ENCODE measurements around the gene CRYBG1.
A peak's percentile ranks its signal among the peaks of the same experiment; 100 is the strongest.
"Not testable (repeated sequence)": the region's sequence is repeated elsewhere in the genome, so short reads cannot be mapped to it uniquely, and the experiment has no call there.

The CRYBG1 gene

DNA sequence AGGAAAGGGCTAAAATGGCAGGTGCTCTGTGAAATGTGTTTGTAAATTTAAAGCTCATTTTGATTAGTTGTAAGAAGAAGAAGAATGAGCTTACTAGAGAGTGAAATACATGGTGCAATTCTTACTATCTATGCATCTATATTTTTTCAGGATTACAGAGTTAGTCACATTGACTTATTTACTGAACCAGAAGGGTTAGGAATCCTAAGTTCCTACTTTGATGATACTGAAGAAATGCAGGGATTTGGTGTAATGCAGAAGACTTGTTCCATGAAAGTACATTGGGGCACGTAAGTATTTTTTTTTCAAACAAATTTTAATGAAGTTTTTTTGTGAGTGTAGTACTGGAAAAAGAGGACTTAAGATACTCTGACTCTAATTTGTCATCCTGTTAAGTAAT is 169.5 kb downstream of the CRYBG1 start:
- no peak for DNase-seq

DNA sequence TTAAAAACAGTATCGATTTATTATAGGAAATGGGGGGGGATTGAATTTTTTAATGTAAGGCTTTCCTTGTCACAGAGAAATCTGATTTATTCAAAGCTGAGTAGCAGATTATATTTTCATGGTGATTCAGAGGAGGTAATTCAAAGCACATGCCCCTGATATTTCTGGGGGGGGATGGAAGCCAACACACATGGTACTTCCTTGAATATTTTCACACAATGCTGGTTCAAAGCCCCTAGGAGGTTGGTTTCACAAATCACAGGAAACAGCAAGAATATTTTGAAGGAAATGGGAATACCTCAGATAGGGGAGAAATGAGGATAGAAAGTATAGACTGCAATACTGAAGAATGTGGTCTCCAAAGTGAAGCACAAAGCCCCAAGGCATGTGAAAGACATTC is 170.0 kb downstream of the CRYBG1 start:
- no peak for DNase-seq

DNA sequence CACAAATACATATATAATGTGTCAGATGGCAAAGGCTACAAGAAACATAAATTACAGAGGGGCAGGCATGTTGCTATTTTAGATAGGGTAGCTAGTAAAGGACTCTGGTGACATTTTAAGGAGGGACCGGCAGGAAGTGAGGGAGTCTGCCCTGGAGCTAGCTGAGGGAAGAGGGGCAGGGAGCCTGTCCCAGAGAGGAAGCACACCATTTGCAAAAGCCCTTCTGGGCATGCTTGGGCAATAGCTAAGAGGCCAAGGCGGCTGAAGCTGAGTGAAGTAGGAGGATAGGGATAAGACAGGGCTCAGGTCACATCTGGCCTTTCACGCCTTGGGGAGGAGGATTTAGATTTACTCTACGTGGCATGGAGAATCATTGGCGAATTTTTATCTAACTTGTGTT is 172.5 kb downstream of the CRYBG1 start:
- DNase-seq, result no peak

DNA sequence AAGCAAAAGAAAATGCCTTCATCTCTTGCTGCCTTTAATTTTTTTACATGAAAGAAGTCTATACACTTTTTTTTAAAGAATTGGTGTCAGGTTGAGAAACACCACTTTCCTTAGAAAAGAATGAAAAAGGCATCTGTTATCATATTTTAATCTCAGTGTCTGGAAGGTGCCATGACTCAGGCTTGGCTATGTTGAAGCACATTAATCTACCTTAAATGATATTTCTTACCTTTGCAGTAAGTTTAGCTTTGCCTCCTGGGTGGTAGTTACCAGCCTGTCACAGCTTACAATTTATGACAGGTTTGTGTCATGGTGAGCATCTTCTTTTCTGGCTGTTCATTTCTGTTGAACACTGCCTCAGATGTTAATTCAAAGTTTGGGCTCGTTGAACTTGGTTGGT is 173.5 kb downstream of the CRYBG1 start:
- DNase-seq, result no peak

DNA sequence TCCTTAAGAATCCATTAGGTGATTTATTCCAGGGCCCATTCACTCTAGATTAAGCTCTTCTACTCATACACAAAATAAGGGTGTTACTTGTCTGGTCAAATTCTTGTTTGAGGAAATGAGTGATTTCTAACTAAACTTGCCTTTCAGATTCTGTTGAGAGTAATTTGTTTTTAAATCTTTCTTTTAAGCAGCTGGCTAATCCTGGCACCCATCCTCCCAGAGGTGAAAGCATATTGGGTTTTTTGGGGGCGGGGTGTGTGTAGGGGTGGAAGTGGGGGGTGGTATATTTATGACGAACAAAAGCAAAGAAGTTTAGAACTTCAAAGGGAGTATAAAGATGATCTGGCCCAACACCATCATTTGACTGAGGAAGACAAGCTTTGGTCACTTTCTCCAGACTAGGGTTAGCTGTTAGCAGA is 174.1 kb downstream of the CRYBG1 start:
- DNase-seq, result no peak

DNA sequence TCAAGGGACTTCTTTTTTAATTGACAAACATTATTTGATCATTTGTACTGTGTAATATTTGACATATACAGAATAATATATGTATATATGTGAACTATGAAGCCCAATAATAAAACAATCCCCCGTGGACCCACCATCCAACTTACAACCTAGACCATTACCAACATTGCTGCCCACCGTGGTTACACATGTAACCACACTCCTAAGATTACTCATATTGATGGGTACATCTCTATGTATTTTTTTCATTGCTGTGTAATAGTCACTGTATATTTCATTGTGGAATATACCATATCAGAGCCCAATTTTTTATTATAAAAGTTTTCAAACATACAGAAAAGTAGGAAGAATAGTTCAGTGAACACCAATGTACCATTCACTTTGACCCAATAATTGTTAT is 174.5 kb downstream of the CRYBG1 start:
- no peak for DNase-seq

DNA sequence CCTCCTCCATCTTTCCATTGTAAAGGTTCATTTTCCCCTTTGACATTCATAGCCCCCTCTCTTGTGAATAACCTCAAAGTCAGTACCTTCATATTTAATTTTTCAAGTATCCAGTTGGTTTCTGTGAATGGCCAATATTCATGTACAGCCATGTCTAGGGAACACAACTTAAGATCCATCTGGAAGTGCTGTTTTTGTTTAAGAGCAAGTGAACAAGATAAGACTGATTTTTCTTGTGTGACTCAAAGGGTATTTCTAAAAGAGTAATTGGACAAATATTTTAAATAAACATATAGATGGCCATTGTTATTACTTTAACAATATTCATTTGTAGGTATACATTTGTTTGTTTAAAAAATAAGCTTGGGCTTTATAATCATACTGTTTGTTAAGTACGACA is 175.8 kb downstream of the CRYBG1 start:
- no peak for DNase-seq

DNA sequence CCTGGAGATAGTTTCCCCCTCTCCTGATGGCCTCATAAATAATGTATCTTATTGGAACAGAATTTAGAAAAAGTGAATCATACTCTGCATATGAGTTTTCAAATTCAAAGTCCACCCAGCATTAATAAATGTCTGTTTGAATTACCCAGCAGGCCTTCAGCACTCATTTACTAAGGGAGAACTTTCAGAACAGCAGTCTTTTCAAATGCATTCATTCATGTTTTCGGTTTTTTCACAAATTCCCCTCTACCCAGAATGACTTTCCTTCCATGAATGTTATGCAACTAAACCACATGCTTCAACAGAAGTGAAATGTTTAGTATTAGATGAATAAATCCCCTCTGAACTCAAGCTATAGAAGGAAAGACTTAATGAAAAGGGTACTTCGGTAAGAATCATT is 176.3 kb downstream of the CRYBG1 start:
- no peak for DNase-seq

DNA sequence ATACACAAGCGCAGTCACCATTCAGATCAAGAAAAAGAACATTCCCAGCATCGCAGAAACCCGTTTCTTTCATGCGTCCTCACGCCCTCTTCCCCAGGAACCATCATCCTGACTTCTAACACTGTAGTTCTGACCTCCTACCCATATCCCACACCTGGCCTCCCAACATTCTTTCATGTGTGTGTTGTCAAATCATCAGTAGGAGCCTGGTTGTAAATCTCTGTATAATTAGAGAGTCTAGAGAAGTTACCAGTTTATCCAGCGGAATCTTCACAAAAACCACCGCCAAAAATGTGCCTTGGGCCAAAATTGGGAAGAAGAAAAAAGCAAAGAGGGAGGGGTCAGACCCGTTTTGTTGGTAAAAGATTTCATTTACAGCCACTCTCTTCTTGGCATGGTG is 177.1 kb downstream of the CRYBG1 start:
- DNase-seq, result no peak

DNA sequence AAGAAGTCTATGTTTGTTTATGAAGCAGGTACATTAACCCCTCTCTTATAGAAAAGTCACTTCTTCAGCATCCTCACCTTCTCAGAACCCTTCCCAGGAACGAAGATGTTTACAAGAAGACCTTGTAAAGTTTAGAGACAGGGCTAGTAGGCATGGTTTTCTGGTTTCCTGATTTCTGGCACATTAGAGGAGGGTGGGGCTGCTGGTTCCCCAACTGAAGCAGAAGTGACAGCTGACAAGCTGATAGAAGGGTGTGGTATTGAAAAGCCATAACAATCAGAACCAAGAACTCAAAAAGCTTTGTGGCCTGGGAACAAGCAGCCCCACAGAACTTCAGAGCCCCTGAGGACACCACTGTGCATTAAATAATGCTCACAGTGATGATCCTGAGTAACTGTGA is 177.6 kb downstream of the CRYBG1 start:
- DNase-seq, result no peak

DNA sequence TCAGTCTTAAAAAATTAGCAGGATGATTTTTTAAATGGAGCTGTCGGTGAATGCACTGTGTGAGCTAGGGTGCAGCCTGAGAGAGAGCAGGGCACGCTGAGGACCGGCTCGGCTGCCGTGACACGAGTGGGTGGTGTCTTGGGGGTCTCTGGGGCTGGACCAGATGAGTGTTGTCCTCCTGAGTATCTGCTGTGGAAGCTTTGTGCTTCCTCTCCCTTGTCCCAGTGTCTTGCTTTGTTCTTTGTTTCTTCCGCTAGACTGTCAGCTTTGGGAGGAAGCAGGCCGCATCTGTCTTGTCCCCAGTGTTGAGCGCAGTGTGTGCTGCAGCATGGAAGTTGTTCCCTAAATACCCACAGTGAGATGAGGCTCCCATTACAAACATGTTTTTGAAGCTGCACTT is 179.4 kb downstream of the CRYBG1 start:
- no peak for DNase-seq

DNA sequence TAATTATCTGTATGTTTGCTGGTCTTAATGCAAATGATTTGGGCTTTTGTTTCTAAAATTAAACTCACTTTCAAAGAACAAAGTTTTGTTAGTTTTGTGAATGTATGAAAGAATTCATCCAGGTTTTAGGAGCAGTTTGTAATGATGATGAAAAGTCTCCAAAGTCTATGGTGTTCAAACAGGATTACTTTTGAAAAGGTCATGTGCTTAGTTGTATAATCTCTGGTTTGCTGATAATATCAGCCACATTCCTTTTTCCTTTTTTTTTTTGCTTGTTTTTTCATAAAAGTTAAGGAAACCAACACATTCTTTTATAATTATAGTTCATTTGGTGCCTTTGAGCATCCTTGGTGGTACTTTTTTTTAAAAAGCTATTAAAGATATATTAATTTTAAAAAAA is 179.9 kb downstream of the CRYBG1 start:
- no peak for DNase-seq

DNA sequence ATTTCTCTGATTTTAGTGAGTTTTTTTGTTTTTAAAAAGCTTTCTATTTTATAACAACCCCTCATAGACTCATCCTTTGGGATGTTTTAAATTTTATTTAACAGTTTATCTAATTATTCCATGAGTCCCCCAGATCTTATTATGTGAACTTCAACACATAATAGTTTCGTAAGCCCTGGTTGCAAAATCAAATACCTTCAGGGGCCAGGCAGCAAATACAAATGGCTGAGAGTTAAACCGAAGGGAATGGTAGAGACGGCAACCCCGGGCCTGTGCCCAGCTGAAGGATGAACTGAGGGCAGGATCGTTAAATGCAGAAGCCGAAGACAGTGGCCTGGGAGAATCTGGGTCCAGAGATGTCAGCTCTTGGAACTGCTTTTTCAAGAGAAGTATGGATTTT is 180.4 kb downstream of the CRYBG1 start:
- no peak for DNase-seq

DNA sequence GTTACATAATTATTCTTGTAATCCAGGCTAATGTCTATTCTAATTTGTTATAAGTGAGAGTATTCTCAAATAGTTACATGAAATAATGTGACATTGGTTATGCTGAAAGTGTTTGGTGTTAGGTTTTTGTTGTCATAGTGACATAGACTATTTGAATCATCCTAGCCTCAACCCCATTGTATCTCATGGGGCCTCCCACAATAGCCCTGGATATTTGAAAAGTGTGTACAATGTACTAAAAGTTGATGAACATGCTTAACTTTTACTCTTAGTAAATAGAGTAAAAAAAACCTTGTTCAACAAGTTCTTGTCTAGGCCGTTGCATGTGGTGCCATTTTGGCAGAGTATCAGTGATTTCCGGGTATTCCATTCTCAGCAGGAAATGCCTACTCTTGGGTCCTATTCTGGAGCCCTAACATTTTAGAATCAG is 185.8 kb downstream of the CRYBG1 start:
- no peak for DNase-seq

DNA sequence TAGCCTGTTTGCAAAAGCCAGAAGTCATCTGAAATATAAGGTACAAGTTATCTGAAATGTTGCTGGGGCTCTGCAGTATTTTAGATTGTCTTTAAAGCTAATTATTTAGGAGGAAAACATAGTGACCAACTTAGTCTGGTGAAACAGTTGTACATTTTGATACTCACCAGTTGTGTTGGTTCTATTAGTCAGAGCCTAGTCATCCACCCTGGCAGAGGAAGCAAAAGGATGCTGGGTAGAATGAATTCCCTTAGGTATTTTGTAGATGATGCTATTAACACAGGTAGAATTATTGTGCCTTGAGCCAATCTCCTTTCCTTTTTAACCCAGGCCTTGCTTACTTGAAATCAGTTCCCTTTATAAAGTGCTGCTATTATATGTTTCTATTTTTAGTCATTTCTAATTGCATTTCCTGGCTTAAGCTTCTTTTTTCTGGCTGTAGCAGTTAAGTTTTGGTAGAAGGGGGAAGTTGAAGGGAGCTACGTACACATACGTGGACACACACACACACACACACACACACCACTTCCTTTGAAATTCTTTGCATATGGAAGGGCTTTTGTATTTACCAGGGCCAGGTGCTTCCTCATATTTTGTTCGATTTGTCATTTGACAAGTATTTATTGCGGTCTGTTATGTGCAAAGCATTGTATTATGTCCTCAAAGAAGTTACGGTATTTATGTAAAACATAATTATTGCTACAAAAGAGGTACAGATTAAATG is 186.3 kb downstream of the CRYBG1 start:
- DNase-seq, result no peak

DNA sequence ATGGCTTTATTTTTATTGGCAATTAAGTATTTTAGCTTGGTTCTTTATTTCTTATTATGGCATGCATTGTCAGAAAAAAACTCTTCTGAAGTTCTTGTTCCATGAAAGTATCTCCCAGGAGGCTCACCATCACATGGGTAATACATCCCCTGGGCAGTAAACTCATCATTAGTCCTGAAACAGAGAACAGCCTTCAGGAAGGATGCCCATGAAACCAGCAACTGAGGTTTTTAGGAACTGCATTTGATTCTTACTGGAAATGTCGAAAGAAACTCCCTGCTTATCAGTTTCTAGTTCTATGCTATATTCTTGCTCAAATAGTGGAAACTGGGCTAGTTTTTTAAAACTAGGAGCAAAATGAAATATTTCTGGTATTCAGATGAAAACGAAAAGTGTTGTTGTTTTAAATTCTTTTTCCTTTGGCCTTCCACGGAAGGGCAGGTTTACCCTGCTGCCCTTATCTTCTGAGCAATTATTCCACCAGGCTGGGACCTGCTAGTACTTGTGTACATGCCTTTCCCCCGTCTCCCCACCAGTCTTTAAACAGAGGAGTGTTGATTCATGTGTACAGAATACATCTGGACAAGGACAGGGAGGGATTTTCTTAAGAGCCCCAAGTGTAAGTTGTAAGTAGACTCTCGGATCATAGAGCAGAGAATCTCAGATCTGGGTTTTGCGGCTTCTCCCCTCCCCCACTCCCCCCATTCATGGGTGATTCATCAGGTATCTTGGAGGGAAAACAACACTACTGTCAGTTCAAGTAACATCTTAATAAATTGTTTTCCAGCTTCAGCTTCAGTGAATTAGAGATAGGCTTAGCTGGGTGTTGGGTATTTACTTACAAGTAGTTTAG is 187.3 kb downstream of the CRYBG1 start:
- DNase-seq, result peak; percentile 13

DNA sequence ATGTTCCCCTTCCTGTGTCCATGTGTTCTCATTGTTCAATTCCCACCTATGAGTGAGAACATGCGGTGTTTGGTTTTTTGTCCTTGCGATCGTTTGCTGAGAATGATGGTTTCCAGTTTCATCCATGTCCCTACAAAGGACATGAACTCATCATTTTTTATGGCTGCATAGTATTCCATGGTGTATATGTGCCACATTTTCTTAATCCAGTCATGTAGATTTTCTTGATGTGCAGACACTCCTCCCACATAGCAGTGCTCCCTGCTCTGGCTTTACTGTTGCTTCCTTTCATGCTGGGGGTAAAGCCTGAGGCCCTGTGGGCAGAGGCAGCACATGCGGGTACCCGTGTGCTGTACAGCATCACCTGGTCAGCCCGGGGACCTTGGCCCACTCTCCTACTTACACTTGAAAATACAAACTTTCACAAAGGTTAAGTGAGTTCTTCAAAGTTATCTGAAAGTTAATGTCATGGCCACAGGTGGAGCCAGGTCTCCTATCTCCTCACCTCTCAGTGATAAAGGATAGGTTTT is 188.5 kb downstream of the CRYBG1 start:
- not testable (repeated sequence) for DNase-seq

DNA sequence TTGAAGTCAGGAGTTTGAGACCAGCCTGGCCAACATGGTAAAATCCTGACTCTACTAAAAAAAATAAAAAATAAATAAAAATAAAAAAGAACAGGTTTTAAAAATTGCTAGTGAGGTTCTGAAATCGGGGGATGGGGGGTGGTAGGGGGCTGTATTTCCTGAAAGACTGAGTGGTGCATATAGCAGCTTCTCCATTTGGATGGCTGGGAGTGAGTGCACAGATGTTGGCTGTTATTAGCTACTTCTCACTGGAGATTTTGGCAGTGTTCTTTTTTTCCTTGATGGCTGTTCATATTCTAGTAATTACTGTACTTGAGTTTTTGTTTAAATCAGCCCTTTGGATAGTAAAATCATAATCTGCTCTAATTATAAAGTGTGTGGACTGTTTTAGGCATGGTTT is 189.0 kb downstream of the CRYBG1 start:
- no peak for DNase-seq

DNA sequence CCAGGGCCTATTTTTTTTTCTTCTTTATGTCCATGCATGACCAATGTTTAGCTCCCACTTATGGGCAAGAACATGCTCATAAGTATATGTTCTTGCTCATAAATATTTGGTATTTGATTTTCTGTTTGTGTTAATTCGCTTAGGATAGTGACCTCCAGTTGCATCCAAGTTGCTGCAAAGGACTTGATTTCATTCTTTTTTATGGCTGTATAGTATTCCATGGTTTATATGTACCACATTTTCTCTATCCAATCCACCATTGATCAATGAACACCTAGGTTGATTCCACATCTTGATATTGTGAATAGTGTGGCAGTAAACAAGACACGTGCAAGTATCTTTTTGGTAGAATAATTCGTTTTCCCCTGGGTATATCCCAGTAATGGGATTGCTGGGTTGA is 190.6 kb downstream of the CRYBG1 start:
- DNase-seq, result no peak

DNA sequence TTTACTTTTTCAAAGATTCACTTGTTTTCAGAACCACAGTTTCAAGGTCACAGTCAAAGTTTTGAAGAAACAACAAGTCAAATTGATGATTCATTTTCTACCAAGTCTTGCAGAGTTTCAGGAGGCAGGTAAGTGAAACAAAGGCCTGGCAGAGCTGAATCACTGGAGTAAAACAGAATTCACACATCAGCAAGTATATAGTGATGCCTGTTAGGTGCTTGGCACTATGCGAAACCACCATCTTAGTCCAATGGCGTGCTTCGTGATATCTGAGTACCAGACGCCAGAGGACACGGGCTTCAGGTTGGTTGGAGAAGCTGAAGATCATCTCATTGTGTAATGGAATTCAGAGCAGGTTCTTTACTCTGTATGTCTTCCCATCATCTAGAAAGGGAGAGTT is 192.9 kb downstream of the CRYBG1 start:
- no peak for DNase-seq

DNA sequence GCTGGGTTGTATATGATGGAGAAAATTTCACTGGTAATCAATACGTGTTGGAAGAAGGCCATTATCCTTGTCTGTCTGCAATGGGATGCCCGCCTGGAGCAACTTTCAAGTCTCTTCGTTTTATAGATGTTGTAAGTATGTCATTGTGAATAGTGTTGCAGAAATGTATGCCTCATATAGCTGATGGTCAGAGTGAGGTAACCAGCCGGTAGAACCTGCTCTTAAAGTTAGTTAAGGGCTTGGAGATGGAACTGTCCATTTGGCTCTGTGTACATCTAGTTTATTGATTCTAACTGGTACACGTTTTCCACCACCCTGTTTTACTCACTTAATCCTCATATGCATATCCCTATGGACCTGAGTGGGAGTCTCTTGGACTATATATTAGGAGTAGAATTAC is 195.2 kb downstream of the CRYBG1 start:
- DNase-seq, result no peak

DNA sequence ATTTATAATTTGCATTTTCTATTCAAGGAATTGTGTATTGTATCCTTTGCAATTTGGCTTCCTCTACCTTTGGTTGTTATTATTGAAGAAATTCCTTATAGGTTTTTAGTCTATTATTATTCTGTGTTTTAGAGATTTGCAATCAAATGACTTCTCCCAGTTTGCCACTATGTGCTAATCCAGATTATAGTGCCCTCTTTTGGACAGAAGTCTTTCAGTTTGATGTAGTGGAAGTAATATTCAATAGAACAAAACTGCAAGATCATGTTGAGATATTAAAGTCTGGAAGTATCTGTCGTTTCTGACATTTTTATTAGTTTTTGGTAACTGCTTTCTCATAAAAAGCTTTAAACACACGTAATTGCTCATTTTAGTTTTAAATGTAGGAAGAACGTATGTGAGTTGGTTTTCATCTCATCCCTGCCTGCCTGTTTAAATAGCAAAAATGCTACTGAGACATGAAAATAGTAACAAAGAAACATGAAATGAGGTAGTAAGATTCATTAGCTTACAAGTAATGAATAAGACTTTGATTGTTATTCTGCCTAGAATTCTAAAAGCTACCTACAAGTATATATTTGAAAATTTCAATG is 195.9 kb downstream of the CRYBG1 start:
- DNase-seq, result no peak

DNA sequence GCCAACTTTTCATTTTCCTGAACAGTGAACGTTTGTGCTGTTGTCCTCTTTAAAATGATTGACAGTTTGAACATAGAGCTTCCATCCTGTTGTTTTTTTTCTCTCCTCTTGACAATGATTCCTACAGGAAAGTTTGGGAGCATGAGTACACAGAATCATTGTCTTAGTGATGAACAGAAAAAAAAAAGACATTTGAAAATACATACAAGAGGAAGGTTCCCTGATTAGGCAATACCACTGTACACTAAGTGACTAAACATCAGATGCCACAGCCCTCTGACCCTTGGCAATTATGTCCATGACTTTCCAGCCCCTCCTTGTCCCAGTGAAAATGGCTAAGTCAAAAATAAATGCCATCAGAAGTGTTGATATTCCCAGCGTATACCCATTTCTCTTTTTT is 197.3 kb downstream of the CRYBG1 start:
- no peak for DNase-seq

DNA sequence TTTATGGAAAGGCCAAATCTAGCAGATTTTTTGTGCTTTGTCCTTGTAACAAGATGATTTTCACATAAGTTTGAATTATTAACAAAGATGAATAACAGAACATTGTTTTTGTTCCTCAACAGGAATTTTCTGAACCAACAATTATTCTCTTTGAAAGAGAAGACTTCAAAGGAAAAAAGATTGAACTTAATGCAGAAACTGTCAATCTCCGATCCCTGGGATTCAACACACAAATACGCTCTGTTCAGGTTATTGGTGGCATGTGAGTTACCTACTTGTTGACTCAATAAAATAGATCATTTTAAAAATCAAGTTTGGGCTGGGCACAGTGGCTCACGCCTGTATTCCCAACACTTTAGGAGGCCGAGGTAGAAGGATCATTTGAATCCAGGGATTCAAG is 197.8 kb downstream of the CRYBG1 start:
- no peak for DNase-seq

All from effector CD4-positive, alpha-beta T cell (primary cell).